ENCODE data around the gene LYST.
"Not testable (repeated sequence)": the region's sequence is repeated elsewhere in the genome, so short reads cannot be mapped to it uniquely, and the experiment has no call there.

LYST gene

GRCh38 chr1:235643837-235644692 lies 222.6 kb downstream of the LYST start:
- no peak for DNase-seq (ENCODE audit: extremely low spot score)
- CTCF ChIA-PET = no interaction called here
- TF ChIP-seq CTCF (IDR thresholded peaks at IDR 0.05; ENCODE audit: control extremely low read depth, extremely low read depth, low read depth, missing control alignments) = no peak
- POLR2A ChIA-PET = no interaction called here

GRCh38 chr1:235642943-235643371 lies 223.7 kb downstream of the LYST start:
- TF ChIP-seq CTCF (IDR thresholded peaks at IDR 0.05; ENCODE audit: control extremely low read depth, extremely low read depth, low read depth, missing control alignments) = no peak
- CTCF ChIA-PET = no interaction called here
- no peak for DNase-seq (ENCODE audit: extremely low spot score)
- POLR2A ChIA-PET = no interaction called here

GRCh38 chr1:235642011-235642942 lies 224.4 kb downstream of the LYST start:
- peak; percentile 75 for DNase-seq (ENCODE audit: extremely low spot score)
- TF ChIP-seq CTCF (IDR thresholded peaks at IDR 0.05; ENCODE audit: control extremely low read depth, extremely low read depth, low read depth, missing control alignments) = no peak
- POLR2A ChIA-PET = no interaction called here
- CTCF ChIA-PET = no interaction called here

- no peak for DNase-seq (ENCODE audit: extremely low spot score)
- POLR2A ChIA-PET = no interaction called here
- CTCF ChIA-PET = no interaction called here
- no peak for TF ChIP-seq CTCF (IDR thresholded peaks at IDR 0.05; ENCODE audit: control extremely low read depth, extremely low read depth, low read depth, missing control alignments)
Observed at GRCh38 chr1:235640580-235640979, 226.1 kb downstream of the LYST start.

GRCh38 chr1:235639226-235640205 lies 227.2 kb downstream of the LYST start:
- TF ChIP-seq CTCF (IDR thresholded peaks at IDR 0.05; ENCODE audit: control extremely low read depth, extremely low read depth, low read depth, missing control alignments) = no peak
- ChIA-PET CTCF (no interaction called here), POLR2A (no interaction called here)
- no peak for DNase-seq (ENCODE audit: extremely low spot score)

GRCh38 chr1:235638612-235639011 lies 228.1 kb downstream of the LYST start:
- POLR2A ChIA-PET; CTCF ChIA-PET; DNase-seq (ENCODE audit: extremely low spot score): not testable (repeated sequence)

All from GM10248 (cell line).